ENCODE results near the gene LAMC2.

- no peak for TF ChIP-seq CTCF (IDR thresholded peaks at IDR 0.05; ENCODE audit: insufficient read depth, low read depth, low read length)
- TF ChIP-seq EZH2 (IDR thresholded peaks at IDR 0.05; ENCODE audit: insufficient read depth, low read length): no peak
These were observed 65.9 kb downstream of the LAMC2 start for GRCh38 chr1:183251959-183252450.
